NCI-H187 (cell line): ENCODE measurements around the gene MRPL11.

Source experiments
- DNase-seq, 2 experiments: peaks; one replicate each; lab custom pipeline; 2025; lab: John Stamatoyannopoulos, UW

Gene MRPL11

GRCh38 chr11:66388780-66389386 is 49.8 kb downstream of the MRPL11 start:
- DNase-seq: peak; percentile 22 to 39

- DNase-seq: peak; percentile 64 to 66
Observed at GRCh38 chr11:66386171-66387069, 52.2 kb downstream of the MRPL11 start.
